HG02885 (cell line): ENCODE data around the gene RBM27.
"Not testable (repeated sequence)": the region's sequence is repeated elsewhere in the genome, so short reads cannot be mapped to it uniquely, and the experiment has no call there.

Experiments
- ATAC-seq: cut with Tn5 transposase; IDR thresholded peaks from one replicate; pipeline ENCODE4 v1.9.1; 2021; ENCODE audit warnings: mild to moderate bottlenecking; ENCODE audit not compliant: unreplicated experiment, poor library complexity

The RBM27 gene

DNA sequence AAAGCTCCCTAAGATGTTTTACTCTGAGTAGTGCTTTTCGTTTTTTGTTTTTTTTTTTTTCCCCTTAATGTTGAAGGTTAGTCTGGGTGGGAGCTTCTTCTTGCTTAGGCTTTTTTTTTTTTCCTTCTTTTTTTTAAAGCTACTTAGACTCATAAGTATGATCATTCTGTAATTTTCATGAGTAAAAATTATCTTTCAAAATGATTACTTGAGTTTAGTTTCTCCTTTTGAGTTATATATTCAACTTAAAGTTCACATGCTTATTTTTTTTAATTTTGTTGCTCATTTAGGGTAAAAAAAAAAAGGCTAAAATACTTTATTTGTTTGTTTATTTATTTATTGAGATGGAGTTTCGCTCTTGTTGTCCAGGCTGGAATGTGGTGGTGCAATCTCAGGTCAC is 2.9 kb downstream of the RBM27 start:
- ATAC-seq: no peak

DNA sequence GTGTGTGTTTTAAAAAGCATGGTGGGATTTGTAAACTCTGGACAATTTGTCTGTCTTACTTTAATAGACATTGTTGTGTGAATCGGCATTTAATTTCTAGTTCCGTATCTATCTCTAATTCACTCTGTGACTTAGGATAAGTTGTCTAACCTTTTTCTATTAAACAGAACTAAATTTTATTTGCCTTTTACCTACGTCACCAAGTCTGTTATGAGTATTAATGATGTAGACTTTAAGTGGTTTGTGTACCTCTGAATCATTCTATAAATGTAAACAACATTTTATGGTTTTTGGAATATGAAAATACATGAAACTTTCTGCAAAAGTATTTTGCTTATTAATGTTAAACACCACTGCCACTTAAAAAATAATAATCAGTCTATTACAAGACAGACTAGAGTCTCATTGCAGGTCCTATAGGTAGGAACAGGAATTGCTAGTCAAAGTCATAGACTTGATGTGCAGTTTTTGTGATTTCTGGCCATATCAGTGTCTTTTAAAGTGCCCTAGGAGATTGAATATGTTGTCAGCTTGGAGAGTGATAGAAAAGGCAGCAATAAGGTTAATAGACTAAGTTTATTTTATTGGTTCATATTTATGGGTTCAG is 5.6 kb downstream of the RBM27 start:
- ATAC-seq: peak; percentile 37

DNA sequence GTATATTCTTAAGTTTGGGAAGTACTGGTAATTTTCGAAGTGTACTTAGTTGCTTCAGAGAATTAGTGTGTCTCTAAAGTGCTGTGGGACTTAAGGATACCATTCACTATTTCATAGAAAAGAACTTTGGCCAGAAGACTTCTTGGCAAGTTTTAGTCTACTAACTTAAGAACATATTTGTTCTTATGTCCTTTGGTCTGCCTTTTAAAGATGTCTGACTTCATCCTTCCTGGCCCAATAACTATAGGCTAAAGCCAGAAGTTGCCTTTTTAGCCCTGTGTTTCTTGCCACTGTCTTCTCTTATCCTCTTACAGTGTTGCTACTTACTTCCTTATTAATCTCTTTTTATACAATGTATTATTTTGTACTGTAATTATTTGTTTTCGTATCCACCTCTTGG is 6.3 kb downstream of the RBM27 start:
- no peak for ATAC-seq

DNA sequence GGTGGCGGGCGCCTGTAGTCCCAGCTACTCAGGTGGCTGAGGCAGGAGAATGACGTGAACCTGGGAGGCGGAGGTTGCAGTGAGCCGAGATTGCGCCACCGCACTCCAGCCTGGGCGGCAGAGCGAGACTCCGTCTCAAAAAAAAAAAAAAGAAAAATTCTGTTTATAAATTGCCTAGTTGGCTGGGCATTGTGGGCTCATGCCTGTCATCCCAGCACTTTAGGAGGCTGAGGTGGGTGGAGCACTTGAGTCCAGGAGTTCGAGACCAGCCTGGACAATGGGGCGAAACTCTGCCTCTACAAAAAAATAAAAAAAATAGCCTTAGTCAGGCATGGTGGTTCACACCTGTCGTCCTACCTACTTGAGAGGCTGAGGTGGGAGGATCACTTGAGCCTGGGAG is 7.4 kb downstream of the RBM27 start:
- ATAC-seq: not testable (repeated sequence)

DNA sequence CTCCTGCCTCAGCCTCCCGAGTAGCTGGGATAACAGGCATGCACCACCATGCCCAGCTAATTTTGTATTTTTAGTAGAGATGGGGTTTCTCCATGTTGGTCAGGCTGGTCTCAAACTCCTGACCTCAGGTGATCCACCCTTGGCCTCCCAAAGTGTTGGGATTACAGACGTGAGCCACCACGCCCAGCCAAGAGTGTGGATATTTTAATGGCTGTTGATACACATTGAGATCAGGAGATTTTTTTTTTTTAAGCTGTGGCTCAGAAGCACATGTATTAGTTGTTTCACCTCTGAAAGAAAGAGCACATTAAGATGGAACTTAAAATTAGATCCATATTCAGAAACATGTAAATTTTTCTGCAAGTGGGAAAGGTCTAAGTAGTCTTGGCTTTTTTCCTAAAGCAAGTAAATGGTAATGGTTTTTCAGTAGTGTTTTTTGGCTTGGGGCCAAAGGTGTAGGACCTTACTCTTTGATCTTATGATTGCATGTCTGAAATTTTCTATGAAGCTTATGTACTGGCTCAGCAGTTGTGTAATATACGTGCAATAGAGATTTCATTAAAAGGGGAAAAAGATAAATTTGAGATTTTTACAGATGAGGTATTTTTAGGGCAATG is 9.9 kb downstream of the RBM27 start:
- no peak for ATAC-seq

DNA sequence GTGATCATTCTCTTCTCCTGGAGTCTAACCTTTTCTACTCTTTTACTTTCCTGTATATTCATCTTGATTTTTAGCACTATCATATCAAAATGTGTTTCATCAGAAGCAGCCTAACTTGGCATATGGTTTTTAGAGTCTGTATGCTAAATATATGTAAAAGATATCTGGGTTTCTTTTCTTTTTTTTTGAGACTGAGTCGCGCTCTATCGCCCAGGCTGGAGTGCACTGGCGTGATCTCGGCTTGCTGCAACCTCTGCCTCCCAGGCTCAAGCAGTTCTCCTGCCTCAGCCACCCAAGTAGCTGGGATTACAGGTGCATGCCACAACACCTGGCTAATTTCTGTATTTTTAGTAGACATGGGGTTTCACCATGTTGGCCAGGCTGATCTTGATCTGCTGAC is 11.5 kb downstream of the RBM27 start:
- not testable (repeated sequence) for ATAC-seq

DNA sequence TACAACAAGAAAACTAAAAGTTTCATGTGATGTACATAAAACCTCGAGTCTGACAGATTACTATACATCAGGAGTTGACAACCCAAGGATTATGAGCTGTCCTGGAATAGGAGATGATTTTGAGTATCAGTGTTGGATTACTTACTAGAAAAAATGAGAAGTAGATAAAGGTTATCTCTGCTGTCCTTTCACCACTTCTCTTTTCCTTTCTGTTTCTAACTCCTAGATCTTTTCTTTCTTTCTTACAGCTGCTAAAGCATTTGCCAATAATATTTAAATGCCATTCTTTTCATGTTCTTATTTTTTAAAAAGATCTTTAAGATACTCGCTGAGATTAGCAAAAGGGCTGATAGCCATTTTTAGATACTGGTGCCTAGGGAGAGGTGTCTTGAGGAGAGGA is 14.8 kb downstream of the RBM27 start:
- no peak for ATAC-seq

DNA sequence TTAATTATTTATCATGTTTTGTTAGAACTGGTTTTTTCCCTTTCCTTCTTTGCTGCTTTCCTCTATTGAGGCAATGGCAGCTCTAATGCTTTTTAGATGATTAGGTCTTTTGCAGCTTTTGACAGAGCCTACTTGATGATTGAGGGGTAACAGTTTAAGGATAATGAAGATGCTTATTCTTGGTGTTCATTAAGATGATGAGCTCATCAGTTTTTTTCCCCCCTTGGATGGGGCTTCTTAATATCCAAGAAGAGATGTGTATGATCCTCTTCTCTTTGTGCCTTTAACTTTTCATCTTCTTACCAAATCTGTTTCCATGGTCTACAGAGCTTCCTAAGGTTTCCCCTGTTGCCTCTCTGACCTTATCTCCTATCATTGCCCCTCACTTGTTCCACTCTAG is 15.8 kb downstream of the RBM27 start:
- no peak for ATAC-seq

DNA sequence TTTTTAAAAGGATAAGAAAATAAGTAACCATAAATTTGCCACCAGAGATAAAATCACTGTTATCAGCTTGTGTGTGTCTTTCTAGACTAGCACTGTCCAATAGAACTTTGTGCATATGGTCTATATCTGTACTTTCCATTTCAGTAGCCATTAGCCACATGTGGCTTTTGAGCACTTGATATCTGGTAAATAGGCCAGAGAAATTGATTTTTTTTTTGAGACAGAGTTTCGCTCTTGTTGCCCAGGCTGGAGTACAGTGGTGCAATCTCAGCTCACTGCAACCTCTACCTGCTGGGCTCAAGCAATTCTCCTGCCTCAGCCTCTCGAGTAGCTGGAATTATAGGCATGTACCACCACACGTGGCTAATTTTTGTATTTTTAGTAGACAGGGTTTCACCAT is 17.8 kb downstream of the RBM27 start:
- no peak for ATAC-seq

DNA sequence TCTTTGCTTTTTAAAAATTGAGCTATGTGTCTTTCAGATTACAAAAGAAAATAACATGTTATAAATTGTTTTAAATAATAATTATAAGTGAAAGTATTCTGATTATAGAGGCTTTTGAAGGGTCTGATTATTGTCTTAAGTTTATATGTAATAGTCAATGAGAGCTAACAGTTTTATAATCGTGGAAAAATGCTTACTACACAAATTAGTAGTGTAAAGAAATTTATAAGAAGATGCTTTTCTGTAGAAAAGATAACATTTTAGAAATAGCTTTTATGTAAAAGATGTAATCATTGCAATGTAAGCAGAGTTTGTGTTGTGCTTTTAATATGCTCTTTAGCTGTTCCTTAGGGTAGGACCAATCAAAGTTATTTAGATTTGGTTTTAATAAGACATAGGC is 18.6 kb downstream of the RBM27 start:
- ATAC-seq: no peak

DNA sequence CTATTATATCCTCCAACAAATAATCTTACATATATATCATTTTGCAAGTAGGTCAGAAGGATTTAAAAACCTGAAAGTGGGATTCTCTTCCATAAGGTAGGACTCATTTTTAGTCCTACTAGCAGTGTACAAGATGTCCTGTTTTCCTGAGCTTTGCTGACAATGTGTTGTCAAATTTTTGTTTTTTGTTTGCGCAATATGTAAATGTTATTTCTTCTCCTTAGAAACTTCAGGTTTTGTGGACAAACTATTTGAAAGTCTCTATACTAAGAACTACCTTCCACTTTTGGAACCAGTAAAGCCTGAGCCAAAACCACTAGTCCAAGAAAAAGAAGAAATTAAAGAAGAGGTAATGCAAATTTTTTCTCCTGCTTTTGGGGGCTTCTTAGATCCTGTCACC is 19.8 kb downstream of the RBM27 start:
- ATAC-seq: no peak

DNA sequence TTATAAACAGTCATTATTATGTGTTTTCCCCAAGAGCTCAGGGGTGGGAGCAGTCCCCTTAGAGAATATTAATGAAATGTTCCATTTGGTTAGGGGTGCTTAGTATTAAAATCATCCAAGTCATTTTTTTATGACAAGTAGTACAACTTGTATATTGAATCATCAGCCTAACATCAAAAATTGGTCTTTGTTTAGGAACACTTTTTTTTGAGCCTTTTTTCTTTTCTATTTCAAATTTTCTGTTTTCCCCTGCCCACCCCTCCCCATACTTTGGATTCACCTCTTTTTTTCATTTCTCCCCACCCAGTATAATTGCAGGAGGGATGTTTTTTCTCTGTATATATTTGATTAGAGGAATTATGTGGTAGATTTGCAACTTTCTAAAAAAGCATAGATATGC is 25.8 kb downstream of the RBM27 start:
- ATAC-seq: no peak

DNA sequence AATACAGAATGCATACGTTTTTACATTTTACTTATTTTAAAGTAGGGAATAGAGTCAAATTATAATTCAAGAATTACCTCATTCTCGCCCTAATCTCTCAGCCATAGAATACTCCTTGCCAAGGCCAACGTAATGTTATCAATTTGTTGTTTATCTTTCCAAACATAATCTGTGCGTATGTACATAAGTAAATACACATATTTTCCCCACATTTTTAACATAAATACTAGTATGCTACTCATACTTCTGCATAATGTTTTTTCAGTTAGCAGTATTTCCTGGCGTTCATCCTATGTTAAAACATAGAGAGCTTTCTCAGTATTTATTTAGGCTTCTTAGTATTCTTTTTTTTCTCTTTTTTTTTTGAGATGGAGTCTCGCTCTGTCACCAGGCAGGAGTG is 28.8 kb downstream of the RBM27 start:
- ATAC-seq: no peak

DNA sequence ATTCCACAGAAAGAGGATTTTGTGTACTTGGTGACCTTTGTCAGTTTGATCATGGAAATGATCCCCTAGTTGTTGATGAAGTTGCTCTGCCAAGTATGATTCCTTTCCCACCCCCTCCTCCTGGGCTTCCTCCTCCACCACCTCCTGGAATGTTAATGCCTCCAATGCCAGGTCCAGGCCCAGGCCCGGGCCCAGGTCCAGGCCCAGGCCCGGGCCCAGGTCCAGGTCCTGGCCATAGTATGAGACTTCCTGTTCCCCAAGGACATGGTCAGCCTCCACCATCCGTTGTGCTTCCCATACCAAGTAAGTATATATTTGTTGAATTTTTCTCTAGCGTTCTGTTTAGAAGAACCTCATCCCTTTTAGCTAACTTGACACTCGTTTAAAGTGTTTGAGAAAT is 30.0 kb downstream of the RBM27 start:
- ATAC-seq: no peak

DNA sequence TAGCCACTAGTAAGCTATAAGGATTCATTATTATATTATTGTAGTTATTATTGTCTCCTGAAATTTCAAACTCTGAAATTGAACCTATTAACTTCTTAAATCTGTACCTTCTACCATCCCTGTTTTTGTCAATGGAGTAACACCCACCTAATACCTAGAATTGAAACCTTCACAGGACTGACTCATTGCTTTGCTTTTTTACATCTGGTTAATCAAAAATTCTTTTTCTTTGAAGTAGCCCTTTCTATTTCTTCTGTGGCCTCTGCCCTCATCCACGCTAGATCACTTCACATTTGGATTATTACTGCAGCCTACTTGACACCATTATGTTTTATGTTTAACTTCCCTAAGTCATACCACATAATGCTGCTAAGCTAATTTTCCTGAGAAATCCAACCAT is 35.6 kb downstream of the RBM27 start:
- ATAC-seq: peak; percentile 64

DNA sequence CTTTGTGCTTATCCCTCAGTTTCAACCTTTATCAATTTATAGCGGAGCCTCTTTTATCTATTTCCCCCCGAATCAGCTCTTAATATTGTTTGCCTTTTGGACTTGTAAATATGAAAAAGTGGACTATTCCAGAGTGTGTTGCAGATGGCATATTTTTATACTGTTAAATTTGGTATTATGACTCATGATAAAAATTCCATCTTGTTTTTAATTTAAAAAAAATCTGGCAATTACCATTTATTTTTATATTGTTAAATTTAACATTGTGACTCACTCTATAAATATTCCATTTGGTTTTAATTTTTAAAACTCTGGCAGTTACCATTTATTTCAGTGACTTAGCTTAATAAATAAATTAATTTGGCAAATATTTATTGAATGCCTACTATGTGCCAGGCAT is 37.5 kb downstream of the RBM27 start:
- ATAC-seq: no peak

DNA sequence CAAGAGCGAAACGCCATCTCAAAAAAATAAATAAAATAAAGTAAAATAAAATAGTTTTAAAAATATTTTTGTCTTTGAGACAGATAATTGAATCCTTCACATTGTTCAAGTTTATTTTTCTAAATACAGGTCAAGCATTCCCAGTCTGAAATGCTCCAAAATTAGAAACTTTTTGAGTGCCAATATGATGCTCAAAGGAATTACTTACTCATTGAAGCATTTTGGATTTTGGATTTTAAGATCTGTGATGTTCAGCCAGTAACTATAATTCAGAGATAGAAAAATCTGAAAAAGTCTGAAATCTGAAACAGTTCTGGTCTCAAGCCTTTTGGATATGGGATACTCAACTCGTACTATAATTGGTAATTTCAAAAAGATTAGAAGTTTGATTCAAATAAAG is 39.8 kb downstream of the RBM27 start:
- ATAC-seq: no peak

DNA sequence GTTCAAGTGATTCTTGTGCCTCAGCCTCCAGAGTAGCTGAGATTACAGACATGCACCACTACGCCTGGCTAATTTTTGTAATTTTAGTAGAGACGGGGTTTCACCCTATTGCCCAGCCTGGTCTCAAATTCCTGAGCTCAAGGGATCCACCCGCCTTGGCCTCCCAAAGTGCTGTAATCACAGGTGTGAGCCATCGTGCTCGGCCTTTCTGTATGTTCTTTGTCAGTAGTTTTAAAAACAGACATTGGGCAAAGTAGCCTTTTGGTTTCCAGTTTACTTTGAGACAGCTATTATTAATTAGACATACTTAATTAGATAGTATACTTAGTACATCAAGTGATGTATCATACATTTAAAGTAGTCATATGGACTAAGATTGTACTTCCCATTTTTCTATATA is 45.2 kb downstream of the RBM27 start:
- no peak for ATAC-seq

DNA sequence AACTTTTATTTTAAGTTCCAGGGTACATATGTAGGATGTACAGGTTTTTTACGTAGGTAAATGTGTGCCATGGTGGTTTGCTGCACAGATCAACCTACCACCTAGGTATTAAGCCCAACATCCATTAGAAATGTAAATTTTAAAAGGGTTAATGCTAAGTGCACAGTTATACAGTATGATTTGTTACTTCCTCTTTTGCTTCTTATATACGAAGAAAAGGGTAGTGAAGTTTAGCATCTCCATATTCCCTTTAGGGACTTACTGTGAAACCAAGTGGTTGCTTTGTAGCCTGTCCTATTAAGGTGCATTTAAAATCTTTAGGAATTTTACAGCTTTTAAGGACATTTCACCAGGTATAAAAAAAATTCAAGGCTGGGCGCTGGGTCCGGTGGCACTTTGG is 46.4 kb downstream of the RBM27 start:
- ATAC-seq: peak; percentile 53
